ENCODE data around the gene ADRA1B.
A peak's percentile ranks its signal among the peaks of the same experiment; 100 is the strongest.
"Not testable (repeated sequence)": the region's sequence is repeated elsewhere in the genome, so short reads cannot be mapped to it uniquely, and the experiment has no call there.

The ADRA1B gene

DNA sequence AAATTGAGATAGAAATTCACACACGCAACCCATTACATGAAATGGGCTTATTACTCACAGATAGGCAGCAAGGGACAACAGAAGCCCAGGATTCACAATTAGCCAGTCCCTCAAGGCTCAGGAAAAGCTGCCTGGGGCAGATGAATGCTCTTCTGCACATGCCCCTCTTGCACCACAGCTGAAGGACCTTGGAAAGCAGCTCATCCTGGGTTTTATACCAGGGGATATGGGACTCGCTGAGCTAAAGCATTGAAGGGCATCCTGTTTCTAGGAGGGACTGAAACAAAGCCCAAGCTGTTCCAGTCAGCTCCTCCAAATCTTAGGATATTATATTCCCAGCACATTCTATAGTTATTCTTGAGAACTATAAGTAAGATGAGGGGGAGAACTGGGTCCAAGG, 76.9 kb downstream of the ADRA1B start:
- peaks cover 25% of the 10 kb centered on the region for H3K27me3 Mint-ChIP-seq (ENCODE audit: low read depth, poor library complexity)
- peaks cover 22% of the 10 kb centered on the region for H3K9me3 Mint-ChIP-seq
- no peak for TF ChIP-seq CTCF (IDR thresholded peaks at IDR 0.05)

GRCh38 chr5:159995907-159996306, 79.6 kb downstream of the ADRA1B start:
- no peak overlapping the region for H3K27ac Mint-ChIP-seq
- H3K36me3 Mint-ChIP-seq (ENCODE audit: low read depth), result no peaks in the 10 kb centered on the region
- H3K4me3 Mint-ChIP-seq, result no peak overlapping the region
- TF ChIP-seq CTCF (IDR thresholded peaks at IDR 0.05), result no peak
- peaks cover 27% of the 10 kb centered on the region for H3K27me3 Mint-ChIP-seq (ENCODE audit: low read depth, poor library complexity)
- peaks cover 17% of the 10 kb centered on the region for H3K9me3 Mint-ChIP-seq
- peaks cover 5% of the 10 kb centered on the region for H3K4me1 Mint-ChIP-seq
- no peak for DNase-seq

More for the DNA sequence above, 76.9 kb downstream of the ADRA1B start:
- H3K36me3 Mint-ChIP-seq (ENCODE audit: low read depth), result no peaks in the 10 kb centered on the region
- H3K4me3 Mint-ChIP-seq, result no peak overlapping the region
- no peak for DNase-seq
- no peak overlapping the region for H3K27ac Mint-ChIP-seq
- peaks cover 5% of the 10 kb centered on the region for H3K4me1 Mint-ChIP-seq

- Mint-ChIP-seq H3K4me1 (peaks cover 3% of the 10 kb centered on the region), H3K27me3 (ENCODE audit: low read depth, poor library complexity) (peaks cover 27% of the 10 kb centered on the region), H3K36me3 (ENCODE audit: low read depth) (no peaks in the 10 kb centered on the region), H3K4me3 (no peak overlapping the region), H3K9me3 (no peaks in the 10 kb centered on the region), H3K27ac (no peak overlapping the region)
- DNase-seq, result no peak
- no peak for TF ChIP-seq CTCF (IDR thresholded peaks at IDR 0.05)
These were observed 85.2 kb downstream of the ADRA1B start for GRCh38 chr5:160001457-160001856.

DNA sequence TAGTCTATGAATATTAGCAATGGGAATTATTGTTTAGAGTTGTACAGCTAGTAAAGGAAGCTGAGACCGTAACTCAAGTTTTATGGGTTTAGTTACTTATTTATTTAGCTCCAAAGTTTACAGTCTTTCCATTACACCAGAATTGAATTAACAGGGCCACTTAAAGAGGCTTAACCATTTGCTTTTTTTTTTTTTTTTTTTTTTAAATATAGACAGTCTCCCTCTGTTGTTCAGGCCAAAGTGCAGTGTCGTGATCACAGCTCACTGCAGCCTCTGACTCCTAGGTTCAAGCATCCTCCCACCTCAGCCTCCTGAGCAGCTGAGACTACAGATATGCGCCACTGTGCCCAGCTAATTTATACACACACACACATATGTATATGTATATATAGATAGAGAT, 91.2 kb downstream of the ADRA1B start:
- Mint-ChIP-seq H3K36me3 (ENCODE audit: low read depth) (peaks cover 22% of the 10 kb centered on the region), H3K27me3 (ENCODE audit: low read depth, poor library complexity) (peaks cover 6% of the 10 kb centered on the region), H3K4me3 (no peak overlapping the region), H3K9me3 (no peaks in the 10 kb centered on the region), H3K4me1 (peaks cover 42% of the 10 kb centered on the region), H3K27ac (no peak overlapping the region)
- no peak for DNase-seq
- TF ChIP-seq CTCF (IDR thresholded peaks at IDR 0.05), result no peak

GRCh38 chr5:160008529-160008876, 92.2 kb downstream of the ADRA1B start:
- peak overlapping the region; percentile 96 for H3K4me3 Mint-ChIP-seq
- H3K4me1 Mint-ChIP-seq, result peaks cover 42% of the 10 kb centered on the region
- H3K27me3 Mint-ChIP-seq (ENCODE audit: low read depth, poor library complexity); H3K9me3 Mint-ChIP-seq; H3K27ac Mint-ChIP-seq: not testable (repeated sequence)
- peak; percentile 4 for DNase-seq
- peaks cover 31% of the 10 kb centered on the region for H3K36me3 Mint-ChIP-seq (ENCODE audit: low read depth)

GRCh38 chr5:160008877-160009590, 92.8 kb downstream of the ADRA1B start, which contains the start of gene TTC1:
TTC1 (plus strand) TSS chr5:160009139; CDS start chr5:160010529, 1,390 bp downstream.
- Mint-ChIP-seq H3K36me3 (ENCODE audit: low read depth) (peaks cover 31% of the 10 kb centered on the region), H3K27me3 (ENCODE audit: low read depth, poor library complexity) (peaks cover 2% of the 10 kb centered on the region), H3K9me3 (no peaks in the 10 kb centered on the region), H3K4me3 (peak within 1 kb of the TSS; percentile 96), H3K4me1 (peaks cover 42% of the 10 kb centered on the region), H3K27ac (peak within 1 kb of the TSS; percentile 98)
- DNase-seq, result peak; percentile 84
- no peak for TF ChIP-seq CTCF (IDR thresholded peaks at IDR 0.05)
